ENCODE measurements around the gene ELOVL3.

Gene ELOVL3

GRCh38 chr10:102254426-102254825, 28.3 kb downstream of the ELOVL3 start:
- DNase-seq (ENCODE audit: low spot score) = no peak

GRCh38 chr10:102255404-102255803, 29.3 kb downstream of the ELOVL3 start:
- no peak for DNase-seq (ENCODE audit: low spot score)

- DNase-seq (ENCODE audit: low spot score) = no peak
Observed at GRCh38 chr10:102261196-102261595, 35.1 kb downstream of the ELOVL3 start.

GRCh38 chr10:102261842-102262241, 35.7 kb downstream of the ELOVL3 start:
- DNase-seq (ENCODE audit: low spot score) = no peak

- DNase-seq (ENCODE audit: low spot score) = no peak
Observed at GRCh38 chr10:102262744-102263370, 36.8 kb downstream of the ELOVL3 start.

- DNase-seq (ENCODE audit: low spot score) = no peak
Observed at GRCh38 chr10:102264371-102264770, 38.3 kb downstream of the ELOVL3 start.

- DNase-seq (ENCODE audit: low spot score) = no peak
Observed at GRCh38 chr10:102266670-102267069, 40.6 kb downstream of the ELOVL3 start.

GRCh38 chr10:102267748-102268147, 41.6 kb downstream of the ELOVL3 start:
- DNase-seq (ENCODE audit: low spot score) = no peak

- DNase-seq (ENCODE audit: low spot score) = no peak
Observed at GRCh38 chr10:102268375-102268888, 42.3 kb downstream of the ELOVL3 start.

- no peak for DNase-seq (ENCODE audit: low spot score)
Observed at GRCh38 chr10:102269017-102269416, 42.9 kb downstream of the ELOVL3 start.

- no peak for DNase-seq (ENCODE audit: low spot score)
Observed at GRCh38 chr10:102274062-102274461, 48.0 kb downstream of the ELOVL3 start.

GRCh38 chr10:102275343-102275742, 49.2 kb downstream of the ELOVL3 start:
- DNase-seq (ENCODE audit: low spot score) = no peak

- no peak for DNase-seq (ENCODE audit: low spot score)
Observed at GRCh38 chr10:102279104-102279503, 53.0 kb downstream of the ELOVL3 start.

Data from LoVo (cell line).